HG03066 (cell line): ENCODE measurements around the gene API5.
"Not testable (repeated sequence)": the region's sequence is repeated elsewhere in the genome, so short reads cannot be mapped to it uniquely, and the experiment has no call there.

Source experiments
- ATAC-seq: cut with Tn5 transposase; IDR thresholded peaks from one replicate; pipeline ENCODE4 v1.9.1; 2021; ENCODE audit warnings: low read depth; ENCODE audit not compliant: unreplicated experiment

The API5 gene

GRCh38 chr11:43311791-43312607, at the start of gene API5:
Gene API5, plus strand, starts transcription at chr11:43311996. Its CDS starts 132 bp downstream, at chr11:43312128.
- peak; percentile 98 for ATAC-seq

- no peak for ATAC-seq
Observed at GRCh38 chr11:43267856-43268580, 43.8 kb upstream of the API5 start.

- no peak for ATAC-seq
Observed at GRCh38 chr11:43268786-43269185, 43.0 kb upstream of the API5 start.

GRCh38 chr11:43269254-43269918, 42.4 kb upstream of the API5 start:
- ATAC-seq: no peak

GRCh38 chr11:43270468-43270867, 41.3 kb upstream of the API5 start:
- no peak for ATAC-seq

GRCh38 chr11:43278193-43278956, 33.4 kb upstream of the API5 start:
- ATAC-seq: no peak

- ATAC-seq: no peak
Observed at GRCh38 chr11:43282607-43283440, 29.0 kb upstream of the API5 start.

- ATAC-seq: no peak
Observed at GRCh38 chr11:43285826-43286225, 26.0 kb upstream of the API5 start.

- no peak for ATAC-seq
Observed at GRCh38 chr11:43289368-43289767, 22.4 kb upstream of the API5 start.

- no peak for ATAC-seq
Observed at GRCh38 chr11:43298397-43298796, 13.4 kb upstream of the API5 start.

- ATAC-seq: no peak
Observed at GRCh38 chr11:43315966-43316365, 4.2 kb downstream of the API5 start.

- ATAC-seq: no peak
Observed at GRCh38 chr11:43316451-43316850, 4.7 kb downstream of the API5 start.

- no peak for ATAC-seq
Observed at GRCh38 chr11:43327987-43328386, 16.2 kb downstream of the API5 start.

GRCh38 chr11:43328482-43328881, 16.7 kb downstream of the API5 start:
- no peak for ATAC-seq

GRCh38 chr11:43341159-43341558, 29.4 kb downstream of the API5 start:
- ATAC-seq: no peak

GRCh38 chr11:43351426-43351825, 39.6 kb downstream of the API5 start:
- not testable (repeated sequence) for ATAC-seq

- ATAC-seq: no peak
Observed at GRCh38 chr11:43354311-43354710, 42.5 kb downstream of the API5 start.

GRCh38 chr11:43356336-43356735, 44.5 kb downstream of the API5 start:
- ATAC-seq: no peak

GRCh38 chr11:43358279-43358800, 46.5 kb downstream of the API5 start:
- no peak for ATAC-seq
